Femur (tissue), 1 donor: Measurements from ENCODE around the gene SLC25A43.

Experiments used
- DNase-seq: peaks from one replicate; pipeline ENCODE4 v3.0.0-alpha.2; 2017

The SLC25A43 gene

DNA sequence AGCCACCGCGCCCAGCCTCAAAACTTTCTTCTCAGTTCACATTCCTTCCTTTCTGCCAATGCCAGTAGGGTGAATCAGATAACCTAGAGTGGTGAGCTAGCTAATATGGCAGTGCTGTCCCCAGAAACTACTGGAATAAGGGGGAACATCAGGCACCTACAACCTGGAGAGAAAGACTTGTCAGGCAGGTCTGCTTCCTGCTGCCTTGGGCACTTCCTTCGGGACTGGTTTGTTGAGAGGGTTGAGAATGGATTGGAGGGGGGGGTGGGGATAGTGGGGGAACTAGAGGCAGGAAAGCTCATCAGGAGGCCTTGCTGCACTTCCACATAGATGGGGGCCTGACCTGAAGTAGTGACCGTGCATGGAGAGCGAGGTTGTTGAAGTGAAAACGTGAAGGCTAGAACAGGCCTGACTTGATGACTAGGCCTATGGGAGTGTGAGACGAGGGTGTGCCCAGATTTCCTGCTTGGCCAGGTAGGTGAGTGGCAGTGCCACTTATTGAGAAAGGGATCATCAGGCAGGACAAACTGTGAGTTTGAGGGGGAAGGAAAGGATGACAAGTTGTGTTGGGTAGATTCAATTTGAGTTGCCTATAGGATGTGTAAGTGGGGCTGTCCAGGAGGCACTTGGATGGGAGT, 102.5 kb downstream of the SLC25A43 start:
- no peak for DNase-seq

DNA sequence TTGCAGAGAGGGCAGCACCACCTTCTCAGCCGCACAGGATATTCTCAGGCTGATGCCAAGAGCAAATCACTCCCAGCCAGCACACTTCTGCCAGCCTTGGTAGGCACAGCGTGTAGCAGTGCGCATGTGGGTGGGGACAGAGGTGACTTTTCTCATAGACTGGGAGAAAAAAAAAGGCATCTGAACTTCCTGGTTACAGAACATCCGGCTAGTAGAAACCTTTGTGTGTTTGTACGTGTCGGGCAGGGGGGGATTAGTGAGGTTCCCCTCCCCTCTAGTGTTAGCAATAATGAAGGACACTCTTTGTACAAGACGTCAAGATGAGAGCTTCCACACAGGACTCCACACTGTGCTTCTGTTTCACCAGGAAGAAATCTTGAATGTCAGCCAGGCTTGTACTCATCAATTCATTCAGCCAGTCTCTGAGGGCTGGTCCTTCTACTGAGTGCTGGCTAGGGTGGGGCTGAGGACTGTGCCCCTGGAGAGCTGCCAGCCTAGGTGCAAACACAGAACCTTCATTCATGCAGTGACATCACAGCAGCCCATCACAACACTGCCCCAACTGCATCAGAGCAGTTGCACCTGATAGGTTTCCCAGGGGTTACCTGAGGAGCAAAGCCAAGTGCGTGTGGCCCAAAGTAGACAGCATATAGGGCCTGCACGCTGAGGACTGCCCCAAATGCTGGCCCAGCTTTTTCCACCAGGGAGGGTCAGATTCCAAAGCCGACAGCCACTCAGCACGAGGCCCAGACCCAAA, 103.8 kb downstream of the SLC25A43 start:
- no peak for DNase-seq

- DNase-seq: peak; percentile 49
Observed at GRCh38 chrX:119503484-119503861, 104.3 kb downstream of the SLC25A43 start.
